Cardiac septum (tissue), 1 donor: Measurements from ENCODE around the gene EPDR1. TPM values are rescaled to one million over a fixed set of nuclear protein-coding genes. Genes with fewer than 3 reads are reported as not detected.

ENCODE experiments used
- DNase-seq: peaks from one replicate; pipeline ENCODE4 v3.0.0-alpha.2; 2020; ENCODE audit warnings: low spot score
- intact Hi-C: fragments of 100-400 bp; cut with DNase I; formaldehyde crosslinking; loops from one replicate; pipeline ENCODE4 v1.14.0; 2022
- long read RNA-seq: library from polyadenylated mRNA; unstranded; transcript quantifications from one replicate; pipeline ENCODE4 v2.0.0, GENCODE V29; 2021
- total RNA-seq: library from RNA; stranded (reverse); fragmentation: NEBNext Ultra II Directional; extraction: Animal tissue kit (Norgen Biotek cat#: 25700); gene quantifications from one replicate; pipeline ENCODE4 v1.2.1, GENCODE V29; 2021
- donor health status: DM: no; HTN: no; CAD: no.

Gene EPDR1
- 38.7 TPM for total RNA-seq
- long read RNA-seq, transcript EPDR1-201 (3 exons, 2,599 nt) = major isoform, 53 of 68 reads
- long read RNA-seq, partial matches to known transcripts = 0 of 68 reads
- long read RNA-seq, other reads (novel, unspliced or antisense) = 10 of 68 reads

- peak; percentile 81 for DNase-seq
- intact Hi-C loops = loop anchor here (5.0 kb wide), 1 partner anchor 257 kb away; the partner anchor contains the start of gene STARD3NL
These were observed at the start of gene EPDR1 for GRCh38 chr7:37920305-37920848. EPDR1 (plus strand) TSS chr7:37920640; CDS start chr7:37920940, 300 bp downstream.

GRCh38 chr7:37882086-37882485 is 38.4 kb upstream of the EPDR1 start:
- DNase-seq = no peak
- intact Hi-C loops = no loop called here

- DNase-seq = no peak
- intact Hi-C loops = no loop called here
These were observed 27.1 kb upstream of the EPDR1 start for GRCh38 chr7:37893359-37893758.

- intact Hi-C loops = no loop called here
- DNase-seq = no peak
These were observed 25.8 kb upstream of the EPDR1 start for GRCh38 chr7:37894671-37895070.

GRCh38 chr7:37899712-37900247 is 20.7 kb upstream of the EPDR1 start:
- intact Hi-C loops = loop anchor here (2.0 to 5.0 kb wide), 2 partner anchors 208 to 319 kb away; no protein-coding TSS in a partner anchor
- DNase-seq = no peak

GRCh38 chr7:37901236-37901827 is 19.1 kb upstream of the EPDR1 start:
- intact Hi-C loops = loop anchor here (2.0 to 5.0 kb wide), 2 partner anchors 206 to 317 kb away; no protein-coding TSS in a partner anchor
- DNase-seq = no peak

- intact Hi-C loops = loop anchor here (2.0 to 5.0 kb wide), 2 partner anchors 205 to 317 kb away; no protein-coding TSS in a partner anchor
- no peak for DNase-seq
These were observed 18.4 kb upstream of the EPDR1 start for GRCh38 chr7:37901890-37902524.

GRCh38 chr7:37908221-37908788 is 12.1 kb upstream of the EPDR1 start:
- intact Hi-C loops = no loop called here
- DNase-seq = no peak

- DNase-seq = no peak
- intact Hi-C loops = no loop called here
These were observed 7.7 kb upstream of the EPDR1 start for GRCh38 chr7:37912756-37913155.

GRCh38 chr7:37915438-37915837 is 5.0 kb upstream of the EPDR1 start:
- intact Hi-C loops = loop anchor here (5.0 kb wide), 1 partner anchor 192 kb away; no protein-coding TSS in a partner anchor
- no peak for DNase-seq

- intact Hi-C loops = loop anchor here (5.0 kb wide), 1 partner anchor 191 kb away; no protein-coding TSS in a partner anchor
These were observed 4.3 kb upstream of the EPDR1 start for GRCh38 chr7:37916017-37916672.

GRCh38 chr7:37916673-37917660 is 3.5 kb upstream of the EPDR1 start, which contains the start of gene SFRP4:
SFRP4 (minus strand) TSS chr7:37916817; CDS start chr7:37916537, 280 bp downstream.
- intact Hi-C loops = loop anchor here (5.0 kb wide), 1 partner anchor 190 kb away; no protein-coding TSS in a partner anchor

More at GRCh38 chr7:37916017-37916672, 4.3 kb upstream of the EPDR1 start:
- DNase-seq = no peak

GRCh38 chr7:37918526-37918925 is 1.9 kb upstream of the EPDR1 start:
- intact Hi-C loops = loop anchor here (5.0 kb wide), 1 partner anchor 189 kb away; no protein-coding TSS in a partner anchor

More at GRCh38 chr7:37916673-37917660, 3.5 kb upstream of the EPDR1 start, which contains the start of gene SFRP4:
- peak; percentile 80 for DNase-seq

GRCh38 chr7:37920849-37921805 is 687 bp downstream of the EPDR1 start:
- intact Hi-C loops = loop anchor here (5.0 kb wide), 1 partner anchor 256 kb away; the partner anchor contains the start of gene STARD3NL
- no peak for DNase-seq

More at GRCh38 chr7:37918526-37918925, 1.9 kb upstream of the EPDR1 start:
- no peak for DNase-seq

- intact Hi-C loops = loop anchor here (5.0 kb wide), 1 partner anchor 255 kb away; the partner anchor contains the start of gene STARD3NL
- no peak for DNase-seq
These were observed 1.4 kb downstream of the EPDR1 start for GRCh38 chr7:37921876-37922275.

GRCh38 chr7:37923996-37924395 is 3.6 kb downstream of the EPDR1 start:
- no peak for DNase-seq
- intact Hi-C loops = loop anchor here (5.0 kb wide), 1 partner anchor 253 kb away; the partner anchor contains the start of gene STARD3NL
